PC-9 (cell line): Measurements from ENCODE around the gene AOAH.

Source experiments
- CTCF ChIP-seq: fragments of 200-600 bp; sonication (generic); conservative IDR thresholded peaks from 2 replicates; pipeline ENCODE4 v1.6.1; 2017; ENCODE audit warnings: mixed run types, antibody characterized with exemption, mild to moderate bottlenecking, moderate library complexity
- EZH2 ChIP-seq: fragments of 200-600 bp; sonication (generic); IDR thresholded peaks from 2 replicates; pipeline ENCODE4 v1.8.0; 2017; ENCODE audit warnings: antibody characterized with exemption, low read depth

GRCh38 chr7:36673703-36674102 is 50.6 kb downstream of the AOAH start:
- TF ChIP-seq CTCF (no peak), EZH2 (no peak)
